ENCODE measurements around the gene LGALS1. TPM values are rescaled to one million over a fixed set of nuclear protein-coding genes. Genes with fewer than 3 reads are reported as not detected.

Gene LGALS1
- total RNA-seq, 1 experiment from 2014 or later, result 3,537 TPM

DNA sequence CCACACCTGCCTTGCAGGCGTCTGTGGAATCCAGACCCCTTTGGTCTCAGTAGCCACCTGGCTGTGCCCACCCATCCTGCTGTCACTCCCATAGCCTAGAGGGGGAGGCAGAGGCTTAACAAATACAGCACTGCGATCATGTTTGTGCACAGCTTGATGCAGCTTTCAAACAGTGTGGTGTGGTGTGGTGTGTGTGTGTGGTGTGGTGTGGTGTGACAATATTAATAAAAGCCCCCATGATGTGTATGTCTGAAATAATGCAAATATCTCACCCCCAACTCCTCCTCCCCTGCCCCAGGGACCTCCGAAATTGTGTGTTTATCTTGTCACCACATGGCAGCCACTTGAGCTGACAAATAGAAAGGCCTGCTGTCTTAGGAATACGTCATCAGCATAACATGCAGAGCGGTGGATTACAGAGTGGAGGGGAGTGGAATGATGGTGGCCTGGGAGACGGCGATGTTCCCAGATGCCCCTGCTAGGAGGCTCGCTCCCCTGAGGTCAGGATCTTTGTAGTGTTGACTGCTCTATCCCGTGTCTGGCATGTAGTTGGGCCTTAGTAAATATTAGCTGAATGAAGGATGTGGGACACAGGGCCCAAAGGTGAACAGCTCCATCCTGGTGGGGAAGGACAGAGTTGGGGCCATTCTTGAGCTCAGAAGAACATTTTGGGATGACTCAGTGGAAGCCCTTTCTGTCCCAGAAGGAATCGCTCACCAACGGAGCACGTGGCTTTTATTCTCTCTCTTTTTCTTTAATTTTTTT lies 14.1 kb upstream of the LGALS1 start:
- DNase-seq (ENCODE audit: low spot score), result no peak

DNA sequence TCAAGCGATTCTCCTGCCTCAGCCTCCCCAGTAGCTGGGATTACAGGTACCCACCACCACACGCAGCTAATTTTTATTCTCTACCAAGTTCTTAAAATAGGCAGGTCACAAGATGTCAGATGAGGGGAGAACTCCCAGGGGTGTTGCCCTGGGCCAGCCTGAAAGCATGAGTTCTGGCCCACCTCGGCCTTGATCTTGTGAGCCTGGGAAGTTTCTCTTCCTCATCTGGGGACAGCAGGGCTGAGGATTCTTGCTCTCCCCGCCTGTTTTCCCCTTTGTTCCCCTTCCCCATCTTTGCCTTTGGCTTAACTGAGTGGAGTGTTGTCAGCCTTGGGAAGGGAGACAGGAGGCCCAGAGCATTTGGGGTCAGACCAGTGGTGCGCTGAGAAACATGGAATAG lies 13.4 kb upstream of the LGALS1 start:
- no peak for DNase-seq (ENCODE audit: low spot score)

DNA sequence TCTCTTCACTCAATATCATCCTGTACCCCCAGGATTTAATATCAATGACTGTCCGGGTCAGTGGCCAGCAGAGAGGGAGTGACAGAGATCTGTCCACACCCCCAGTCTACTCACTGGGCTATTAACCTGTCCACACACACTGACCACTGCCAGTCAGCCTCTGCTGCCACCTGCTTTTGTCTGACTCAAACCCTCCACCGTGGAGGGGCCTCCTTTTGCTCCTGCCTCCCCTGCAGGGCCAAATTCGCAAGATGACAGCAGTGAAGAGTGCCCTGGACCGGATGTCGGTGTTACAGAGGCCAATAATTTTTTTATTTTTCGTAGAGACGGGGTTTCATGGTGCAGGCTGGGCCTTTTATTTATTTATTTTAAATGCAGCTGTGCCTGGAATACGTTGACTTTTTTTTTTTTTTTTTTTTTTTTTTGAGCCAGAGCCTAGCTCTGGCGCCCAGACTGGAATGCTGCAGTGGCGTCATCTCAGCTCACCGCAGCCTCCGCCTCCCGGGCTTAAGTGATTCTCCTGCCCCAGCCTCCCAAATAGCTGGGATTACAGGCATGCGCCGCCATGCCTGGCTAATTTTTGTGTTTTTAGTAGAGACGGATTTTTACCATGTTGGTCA lies 11.8 kb upstream of the LGALS1 start:
- no peak for DNase-seq (ENCODE audit: low spot score)

DNA sequence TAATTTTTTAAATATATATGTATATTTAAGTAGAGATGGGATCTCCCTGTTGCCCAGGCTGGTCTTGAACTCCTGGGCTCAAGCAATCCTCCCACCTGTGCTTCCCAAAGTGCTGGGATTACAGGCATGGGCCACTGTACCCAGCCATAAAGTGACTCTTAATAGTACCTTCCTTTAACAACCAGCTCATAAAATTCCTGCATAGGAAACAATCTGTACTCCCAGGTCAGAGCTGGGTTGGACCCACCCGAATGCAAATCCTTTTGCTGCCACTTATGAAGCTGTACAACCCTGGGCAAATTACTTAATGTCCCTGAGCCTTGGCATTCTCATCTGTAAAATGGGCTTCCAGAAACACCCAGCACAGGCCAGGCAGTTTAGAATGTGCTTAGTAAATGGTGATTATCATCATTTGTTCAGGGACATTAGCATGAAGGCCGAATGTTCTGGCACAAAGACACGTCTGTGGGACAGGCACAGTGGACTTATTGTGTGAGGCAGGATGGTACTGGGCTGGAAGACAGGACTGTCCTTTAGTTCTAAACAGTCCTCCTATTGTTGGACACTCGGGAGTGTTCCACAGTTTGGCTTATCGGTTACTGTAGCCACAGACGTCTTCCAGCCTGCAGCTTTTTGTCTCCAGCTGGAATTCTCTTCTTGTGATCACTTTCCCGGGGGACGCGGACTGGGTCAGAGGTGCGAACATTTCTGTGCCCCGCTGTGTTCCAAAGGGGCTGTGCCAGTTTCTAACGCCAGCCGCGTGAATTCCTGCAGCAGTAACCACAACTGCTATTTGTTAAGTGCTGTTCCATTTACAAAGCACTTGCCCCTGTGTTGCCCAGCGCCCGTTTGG lies 11.0 kb upstream of the LGALS1 start:
- no peak for DNase-seq (ENCODE audit: low spot score)

DNA sequence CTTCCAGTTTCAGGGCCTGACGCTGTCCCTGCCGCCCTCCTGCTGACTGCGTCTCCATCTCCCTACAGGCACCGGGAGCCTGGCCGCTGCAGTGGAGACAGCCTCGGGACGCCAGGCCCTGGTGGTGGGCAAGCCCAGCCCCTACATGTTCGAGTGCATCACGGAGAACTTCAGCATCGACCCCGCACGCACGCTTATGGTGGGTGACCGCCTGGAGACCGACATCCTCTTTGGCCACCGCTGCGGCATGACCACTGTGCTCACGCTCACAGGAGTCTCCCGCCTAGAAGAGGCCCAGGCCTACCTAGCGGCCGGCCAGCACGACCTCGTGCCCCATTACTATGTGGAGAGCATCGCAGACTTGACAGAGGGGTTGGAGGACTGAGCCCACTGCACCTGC lies 9.9 kb upstream of the LGALS1 start:
- DNase-seq (ENCODE audit: low spot score), result no peak

DNA sequence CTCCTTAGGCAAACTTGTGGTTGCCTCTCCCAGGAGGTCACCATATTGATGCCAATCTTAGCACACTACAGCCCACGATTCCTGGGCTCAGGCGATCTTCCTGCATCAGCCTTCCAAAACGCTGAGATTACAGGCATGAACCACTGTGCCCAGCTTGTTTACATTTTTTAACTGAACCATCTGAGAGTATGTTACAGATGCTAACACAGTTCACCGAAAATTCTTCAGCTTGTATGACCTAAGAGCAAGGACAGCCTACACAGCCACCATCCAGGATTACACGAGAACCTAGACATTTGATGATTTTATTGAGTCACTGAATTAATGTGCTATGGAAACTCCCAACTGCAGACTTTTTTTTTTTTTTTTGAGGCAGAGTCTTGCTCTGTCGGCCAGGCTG lies 5.8 kb upstream of the LGALS1 start:
- no peak for DNase-seq (ENCODE audit: low spot score)

DNA sequence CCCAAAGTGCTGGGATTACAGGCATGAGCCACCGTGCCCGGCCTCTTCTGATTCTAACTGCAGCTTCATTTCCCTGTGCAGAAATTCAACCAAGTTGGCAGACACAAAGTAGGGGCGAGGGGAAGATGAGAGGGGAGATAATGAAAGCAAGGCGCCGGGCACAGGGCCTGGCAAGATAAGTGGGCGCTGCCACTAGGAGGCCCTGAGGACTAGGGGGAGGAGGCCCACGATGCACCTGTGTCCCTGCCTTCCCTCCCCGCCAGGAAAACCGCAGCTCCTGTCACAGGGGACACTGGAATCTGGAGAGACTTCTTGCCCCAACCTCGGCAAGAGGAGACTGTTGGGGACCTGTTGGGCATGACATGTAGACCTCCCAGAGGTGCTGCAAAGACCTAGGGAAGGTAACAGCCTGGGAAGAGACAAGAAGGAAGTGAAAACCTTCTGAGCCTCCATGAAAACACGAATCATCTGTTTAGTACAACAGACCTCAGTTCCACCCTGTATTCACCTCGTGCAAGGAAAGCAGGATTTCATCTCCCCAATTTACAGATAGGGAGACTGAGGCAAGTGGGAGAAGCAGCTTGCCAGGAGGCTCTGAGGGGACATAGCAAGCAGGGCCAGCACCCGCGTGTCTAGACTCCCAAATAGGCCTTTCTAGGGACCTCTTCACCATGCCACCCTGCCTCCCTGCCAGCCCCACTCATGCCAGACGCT lies 3.1 kb upstream of the LGALS1 start:
- no peak for DNase-seq (ENCODE audit: low spot score)

DNA sequence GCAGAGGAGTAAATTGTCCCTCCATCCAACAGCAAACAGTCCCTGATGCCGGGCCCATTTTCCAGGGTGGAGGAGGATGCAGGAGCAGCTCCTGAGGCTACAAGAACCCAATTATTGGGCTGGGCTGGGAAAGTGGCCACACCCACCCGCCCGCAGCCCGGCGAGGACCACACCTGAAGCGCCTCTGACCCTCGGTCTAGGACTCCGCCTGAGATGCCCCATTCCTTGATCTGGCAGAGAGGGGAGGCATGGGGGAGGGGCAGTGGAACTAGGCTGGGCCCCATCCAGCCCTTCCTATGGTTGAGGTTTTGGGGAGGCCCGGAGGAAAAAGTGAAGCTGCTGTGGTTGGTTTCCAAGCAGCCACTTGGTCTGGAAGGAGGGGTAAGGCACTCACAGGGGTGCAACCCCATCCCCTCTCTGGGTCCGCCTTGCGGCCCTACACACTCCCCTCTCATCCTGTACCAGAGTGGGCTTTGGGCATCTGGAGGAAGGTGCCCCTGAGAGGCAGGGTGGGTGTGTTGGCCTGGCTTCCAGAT lies 2.4 kb upstream of the LGALS1 start:
- no peak for DNase-seq (ENCODE audit: low spot score)

DNA sequence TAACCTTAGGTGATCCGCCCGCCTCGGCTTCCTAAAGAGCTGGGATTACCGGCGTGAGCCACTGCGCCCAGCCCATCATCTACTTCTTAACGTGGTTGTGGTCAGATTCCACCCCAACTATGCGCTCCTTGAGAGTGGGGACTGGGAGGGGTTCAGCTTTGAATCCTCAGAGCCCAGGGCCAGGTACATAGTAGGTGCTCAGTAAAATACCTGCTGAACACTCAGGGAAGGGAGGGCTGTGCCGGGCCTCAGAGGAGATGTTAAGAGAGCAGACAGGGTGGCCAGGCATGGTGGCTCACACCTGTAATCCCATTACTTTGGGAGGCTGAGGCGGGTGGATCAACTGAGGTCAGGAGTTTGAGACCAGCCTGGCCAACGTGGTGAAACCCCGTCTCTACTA lies 1.2 kb upstream of the LGALS1 start:
- no peak for DNase-seq (ENCODE audit: low spot score)

DNA sequence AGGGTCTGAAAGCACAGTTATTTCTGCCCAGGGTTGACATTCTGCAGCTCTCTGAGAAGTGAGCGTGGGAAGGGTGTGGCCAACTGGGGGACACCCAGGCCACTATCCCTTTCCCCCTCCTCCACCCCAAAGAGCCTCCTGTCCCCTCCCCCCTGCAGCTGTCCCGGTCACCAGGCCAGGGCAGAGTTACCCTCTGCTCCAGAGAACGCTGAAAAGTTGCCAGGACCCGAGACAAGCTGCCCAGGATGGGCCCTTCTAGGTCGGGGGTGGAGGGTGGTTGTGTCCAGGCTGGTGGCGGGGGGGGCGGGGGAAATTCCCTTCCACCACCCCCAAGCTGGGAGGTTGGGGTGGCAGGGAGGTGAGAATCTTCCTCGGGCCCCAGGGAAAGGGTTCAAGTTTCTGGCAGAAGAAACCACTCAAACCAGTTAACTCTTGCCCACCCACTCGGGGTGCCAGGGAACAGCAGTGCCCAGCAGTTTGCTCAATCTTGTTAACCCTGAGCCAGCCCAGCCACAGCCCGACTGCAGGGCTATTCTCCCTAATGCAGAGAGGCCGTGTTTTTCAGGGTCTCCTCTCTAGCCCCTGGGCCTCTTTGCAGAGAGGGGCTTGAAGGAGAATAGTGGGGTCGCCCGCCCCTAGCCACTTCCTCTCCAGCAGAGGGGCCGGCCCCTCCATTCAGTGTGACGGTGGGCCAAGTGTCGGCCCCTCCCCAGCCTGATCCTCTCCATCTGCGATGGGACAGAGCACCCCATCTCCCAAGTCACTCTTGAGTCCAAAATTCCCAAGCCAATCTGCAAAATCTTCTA lies 697 bp downstream of the LGALS1 start:
- peak; percentile 38 for DNase-seq (ENCODE audit: low spot score)

DNA sequence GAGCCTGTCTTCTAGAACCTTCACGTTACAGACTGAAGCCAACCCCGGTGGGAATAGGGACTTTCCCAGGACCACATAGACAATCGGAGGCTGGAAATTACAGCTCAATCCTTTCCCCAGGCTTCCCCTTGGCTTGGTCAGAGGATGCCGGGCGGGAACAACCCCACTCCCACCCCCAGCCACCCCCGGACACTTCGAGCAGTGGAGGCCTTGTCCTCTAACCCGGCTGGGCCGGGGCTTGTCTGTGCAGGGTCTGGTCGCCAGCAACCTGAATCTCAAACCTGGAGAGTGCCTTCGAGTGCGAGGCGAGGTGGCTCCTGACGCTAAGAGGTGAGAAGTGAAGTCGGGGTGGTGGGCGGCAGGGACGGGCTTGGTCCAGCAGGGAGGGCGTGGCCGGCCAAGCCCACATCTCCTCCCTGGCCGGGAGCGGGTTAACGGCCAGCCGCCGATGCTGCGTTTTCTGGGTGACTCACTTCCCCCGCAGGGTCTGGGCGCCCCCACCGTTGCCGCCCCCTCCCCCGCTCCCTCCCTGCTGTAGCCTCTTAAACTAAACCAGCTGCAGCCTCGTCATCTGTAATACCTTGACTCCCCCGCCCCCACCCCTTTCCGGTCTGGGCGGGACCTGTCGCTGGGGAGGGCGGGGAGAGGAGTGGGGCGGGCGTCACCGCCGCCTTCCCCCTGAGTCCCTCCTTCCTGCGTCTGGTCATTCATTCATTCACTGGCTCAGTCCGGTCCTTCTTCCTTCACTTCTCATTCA lies 1.5 kb downstream of the LGALS1 start:
- peak; percentile 91 for DNase-seq (ENCODE audit: low spot score)

DNA sequence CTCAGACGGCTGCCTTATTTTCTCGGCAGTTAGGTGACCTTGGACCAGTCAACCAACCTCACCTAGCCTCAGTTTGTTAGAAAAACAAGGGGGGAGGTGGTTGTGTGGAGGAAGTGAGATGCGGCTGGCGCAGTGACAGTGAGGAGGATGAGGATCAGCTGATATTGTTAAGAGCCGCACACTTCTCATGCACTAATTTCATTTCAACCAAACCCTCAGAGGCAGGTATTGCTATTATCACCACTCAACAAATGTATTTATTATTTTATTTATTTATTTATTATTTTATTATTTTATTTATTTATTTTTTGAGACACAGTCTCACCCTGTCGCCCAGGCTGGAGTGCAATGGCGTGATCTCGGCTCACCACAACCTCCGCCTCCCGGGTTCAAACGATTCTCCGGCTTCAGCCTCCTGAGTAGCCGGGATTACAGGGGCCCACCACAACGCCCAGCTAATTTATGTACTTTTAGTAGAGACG lies 2.1 kb downstream of the LGALS1 start:
- no peak for DNase-seq (ENCODE audit: low spot score)

DNA sequence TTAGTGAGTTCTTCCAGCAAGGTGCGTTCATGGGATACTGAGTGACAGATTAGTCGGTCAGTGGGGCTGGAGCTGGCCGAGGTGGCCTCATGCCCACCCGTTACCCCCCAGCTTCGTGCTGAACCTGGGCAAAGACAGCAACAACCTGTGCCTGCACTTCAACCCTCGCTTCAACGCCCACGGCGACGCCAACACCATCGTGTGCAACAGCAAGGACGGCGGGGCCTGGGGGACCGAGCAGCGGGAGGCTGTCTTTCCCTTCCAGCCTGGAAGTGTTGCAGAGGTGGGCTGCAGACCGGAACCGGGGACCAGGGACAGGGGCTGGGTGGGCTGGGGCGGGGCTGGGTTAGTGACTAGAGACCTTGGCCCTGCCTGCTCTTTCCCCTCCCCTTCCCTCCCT lies 2.9 kb downstream of the LGALS1 start:
- no peak for DNase-seq (ENCODE audit: low spot score)

DNA sequence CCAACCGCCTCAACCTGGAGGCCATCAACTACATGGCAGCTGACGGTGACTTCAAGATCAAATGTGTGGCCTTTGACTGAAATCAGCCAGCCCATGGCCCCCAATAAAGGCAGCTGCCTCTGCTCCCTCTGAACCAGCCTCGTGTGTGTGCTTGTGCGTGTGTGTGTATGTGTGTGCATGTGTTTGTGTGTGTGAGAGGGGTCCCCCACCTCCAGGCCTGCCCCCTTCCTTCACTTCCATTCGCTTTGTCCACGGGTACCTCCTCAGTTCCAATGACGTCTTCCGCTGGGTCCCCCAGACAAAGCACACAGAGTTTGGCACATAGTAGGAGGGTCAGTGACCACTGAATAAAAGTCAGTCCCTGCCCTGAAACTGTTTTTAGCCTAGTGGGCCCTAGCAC lies 4.2 kb downstream of the LGALS1 start:
- DNase-seq (ENCODE audit: low spot score), result no peak

DNA sequence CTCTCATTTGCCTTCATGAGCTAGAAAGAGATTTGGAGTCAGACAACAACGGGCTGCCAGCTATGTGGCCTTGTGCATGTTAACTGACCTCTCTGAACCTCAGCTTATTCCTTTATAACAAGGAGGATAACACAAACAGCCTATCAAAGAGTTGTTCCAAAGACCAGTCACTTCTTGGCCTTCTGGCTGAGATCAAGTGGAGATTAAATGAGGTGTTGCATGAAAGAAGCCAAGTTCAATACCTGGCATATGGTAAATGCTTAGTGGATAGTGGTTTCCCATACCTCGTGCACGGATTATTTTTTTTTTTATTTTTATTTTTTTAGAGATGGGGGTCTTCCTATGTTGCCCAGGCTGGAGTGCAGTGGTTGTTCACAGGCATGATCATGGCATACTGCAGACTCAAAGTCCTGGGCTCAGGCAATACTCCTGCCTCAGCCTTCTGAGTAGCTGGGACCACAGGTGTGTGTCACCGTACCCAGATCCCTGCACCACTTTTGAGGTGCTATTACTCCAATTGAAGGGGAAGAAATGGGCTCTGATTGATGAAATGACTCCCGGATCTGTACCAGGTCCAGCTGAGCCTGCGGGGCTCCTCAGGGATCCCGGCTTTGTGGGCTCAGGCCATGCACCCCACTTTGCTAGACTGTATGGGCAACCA lies 4.9 kb downstream of the LGALS1 start:
- DNase-seq (ENCODE audit: low spot score), result no peak

DNA sequence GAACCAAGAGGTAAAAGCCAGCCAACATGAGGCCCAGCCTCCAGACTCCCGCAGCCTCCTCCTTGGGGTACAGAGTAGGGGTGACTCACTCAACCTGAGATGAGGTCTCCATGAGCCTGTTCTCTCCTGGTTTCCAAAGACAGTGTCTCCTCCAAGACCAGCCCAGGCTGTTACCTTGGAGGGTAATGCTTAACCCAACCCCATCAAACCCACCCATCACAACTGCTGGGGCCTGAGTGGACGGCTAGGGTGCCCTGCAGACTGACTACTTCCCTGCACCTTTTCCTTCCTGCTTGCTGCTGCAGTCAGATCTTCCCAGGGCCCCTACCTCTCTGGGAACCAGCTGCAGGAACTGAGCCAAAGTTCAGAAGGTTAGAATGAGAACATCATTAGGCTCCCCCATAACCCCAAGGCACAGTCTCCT lies 5.6 kb downstream of the LGALS1 start:
- peak; percentile 43 for DNase-seq (ENCODE audit: low spot score)

DNA sequence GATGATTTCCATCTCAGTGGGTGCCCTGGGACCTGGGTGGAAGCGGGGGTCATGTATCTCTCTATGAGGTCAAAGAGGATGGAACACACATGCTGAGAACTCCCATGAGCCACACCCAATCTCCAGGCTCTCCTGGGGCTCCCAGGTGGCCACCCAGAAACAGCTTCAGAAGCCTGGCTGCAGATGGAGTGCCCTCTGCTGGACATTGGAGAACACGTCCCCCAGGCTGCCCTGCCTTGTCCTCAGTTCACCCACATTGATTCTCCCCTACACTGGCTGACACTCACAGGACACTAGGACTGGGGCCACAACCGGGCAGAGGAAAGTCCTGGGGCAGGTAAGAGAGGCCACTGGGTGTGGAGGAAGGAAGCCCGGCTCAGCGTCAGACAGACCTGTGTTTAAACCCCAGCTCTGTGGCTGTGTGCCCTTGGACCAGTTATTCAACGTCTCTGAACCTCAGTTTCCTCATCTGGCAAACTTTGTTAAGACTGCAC lies 6.2 kb downstream of the LGALS1 start:
- peak; percentile 72 for DNase-seq (ENCODE audit: low spot score)

DNA sequence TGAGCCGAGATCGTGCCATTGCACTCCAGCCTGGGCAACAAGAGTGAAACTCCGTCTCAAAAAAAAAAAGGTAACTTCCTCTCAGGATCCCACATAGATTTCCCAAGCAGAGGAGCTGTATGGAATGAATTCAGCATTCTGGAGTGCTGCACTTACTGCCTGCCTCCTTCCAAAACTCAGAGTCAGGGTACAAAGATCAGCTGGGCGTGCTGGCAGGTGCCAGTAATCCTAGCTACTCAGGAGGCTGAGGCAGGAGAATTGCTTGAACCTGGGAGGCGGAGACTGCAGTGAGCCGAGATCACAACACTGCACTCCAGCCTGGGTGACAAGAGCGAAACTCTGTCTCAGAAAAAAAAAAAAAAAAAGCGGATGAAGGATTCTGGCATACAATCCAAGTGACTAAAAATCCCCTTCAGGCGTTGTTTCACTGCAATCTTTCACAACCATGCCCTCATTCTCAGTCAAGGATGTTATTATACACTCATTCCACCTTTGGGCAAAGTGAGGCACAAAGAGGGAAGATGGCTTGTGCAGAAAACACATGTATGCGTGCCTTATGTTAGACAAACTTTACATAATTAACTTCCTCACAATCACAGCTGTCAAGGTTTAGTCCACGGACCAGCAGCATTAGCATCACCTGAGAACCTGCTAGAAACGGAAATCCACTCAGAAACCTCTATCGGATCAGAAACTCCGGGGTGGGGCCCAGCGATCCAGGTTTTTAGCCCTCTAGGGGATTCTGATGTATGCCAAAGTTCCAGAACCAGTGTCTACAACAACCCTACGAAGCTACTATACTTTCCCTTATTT lies 9.6 kb downstream of the LGALS1 start:
- DNase-seq (ENCODE audit: low spot score), result no peak

All from A172 (cell line).